K562 (cell line): ENCODE results near the gene MYRFL. TPM values are rescaled to one million over a fixed set of nuclear protein-coding genes. Genes with fewer than 3 reads are reported as not detected.

Source experiments
- ATAC-seq: fragments of 200-7000 bp; cut with Tn5 transposase; 3 replicates; pipeline ENCODE4 v1.9.1; 2020; ENCODE audit warnings: moderate library complexity
- BruUV-seq: library from RNA; stranded (reverse); fragments of 400-500 nt; replicated peaks from 2 replicates; lab custom pipeline; 2021; lab: Mats Ljungman, UMichigan
- CTCF ChIA-PET: fragments of 300-600 bp; formaldehyde crosslinking; extraction: SDS; loops from one replicate; lab custom pipeline; 2021; ENCODE audit warnings: low intra/inter-chr PET ratio; lab: Yijun Ruan, JAX
- POLR2A ChIA-PET: fragments of 300-600, 350-650 bp; sonication (Branson Sonifier 250); formaldehyde crosslinking; extraction: SDS; loops from one replicate; lab custom pipeline; 2021; ENCODE audit warnings: antibody characterized with exemption, inconsistent platforms; lab: Yijun Ruan, JAX
- DNase-seq, 4 experiments: peaks; one replicate each; pipeline versions ENCODE4 v3.0.0 to v3.0.0-alpha.2; 2011 to 2018; ENCODE audit warnings: low spot score in 3 of 4, mixed read lengths in 3 of 4; ENCODE audit errors: extremely low read depth in 1 of 4
- FAIRE-seq: peaks from 2 replicates; lab custom pipeline; 2011; peaks lifted over from hg19 to GRCh38; lab: Jason Lieb, UNC
- H2AFZ ChIP-seq: 2 replicates; pipeline ENCODE4 v1.6.0; 2011; ENCODE audit warnings: low read depth, low read length, control low read depth, inconsistent platforms
- H3K27ac ChIP-seq: fragments of 200-600 bp; 3 replicates; pipeline ENCODE4 v1.8.0; 2011; ENCODE audit warnings: low read depth, mild to moderate bottlenecking, control low read depth, inconsistent platforms, low read length, moderate library complexity, mixed read lengths; ENCODE audit errors: extremely low read depth
- H3K27me3 ChIP-seq, 2 experiments: fragments of 300-600 bp in 1 of 2; 2 replicates in 1 of 2; 3 replicates in 1 of 2; pipeline versions ENCODE4 v1.6.0 to v1.8.0; 2011; ENCODE audit warnings: inconsistent platforms in 2 of 2, low read length in 2 of 2, mild to moderate bottlenecking in 1 of 2, mixed read lengths in 1 of 2, moderate library complexity in 1 of 2; ENCODE audit not compliant: control insufficient read depth in 2 of 2, insufficient read depth in 2 of 2
- H3K36me3 ChIP-seq: fragments of 300-600 bp; 3 replicates; pipeline ENCODE4 v1.8.0; 2011; ENCODE audit warnings: mild to moderate bottlenecking, low read length, inconsistent platforms; ENCODE audit not compliant: control insufficient read depth, insufficient read depth
- H3K4me1 ChIP-seq, 2 experiments: fragments of 200-600 bp in 1 of 2; replicated peaks in 1 of 2; 2 replicates in 1 of 2; 3 replicates in 1 of 2; pipeline versions ENCODE4 v1.5.1 to v1.8.0; 2011; ENCODE audit warnings: inconsistent platforms in 2 of 2, low read length in 2 of 2, mild to moderate bottlenecking in 1 of 2, mixed read lengths in 1 of 2, moderate library complexity in 1 of 2; ENCODE audit not compliant: control insufficient read depth in 2 of 2, insufficient read depth in 2 of 2
- H3K4me2 ChIP-seq: 2 replicates; pipeline ENCODE4 v1.6.1; 2011; ENCODE audit warnings: low read length, control low read depth, inconsistent platforms, mixed read lengths; ENCODE audit not compliant: insufficient read depth
- H3K4me3 ChIP-seq: fragments of 200-600 bp; sonication (generic), shearing (Covaris generic); 2 replicates; pipeline ENCODE4 v1.5.1; 2016; ENCODE audit warnings: control low read depth, inconsistent platforms
- H3K79me2 ChIP-seq: fragments of 200-600 bp; 3 replicates; pipeline ENCODE4 v1.8.0; 2011; ENCODE audit warnings: low read length, inconsistent platforms; ENCODE audit not compliant: control insufficient read depth, insufficient read depth
- H3K9ac ChIP-seq, 2 experiments: 2 replicates each; pipeline versions ENCODE4 v1.6.0 to v1.6.1; 2011; ENCODE audit warnings: low read depth in 2 of 2, low read length in 2 of 2, control low read depth in 1 of 2, inconsistent platforms in 1 of 2, mild to moderate bottlenecking in 1 of 2, mixed read lengths in 1 of 2; ENCODE audit not compliant: insufficient read depth in 1 of 2
- H3K9me1 ChIP-seq: one replicate; pipeline ENCODE4 v1.6.0; 2011; ENCODE audit warnings: inconsistent platforms, mild to moderate bottlenecking, low read length, moderate library complexity; ENCODE audit not compliant: control insufficient read depth, insufficient read depth
- H3K9me3 ChIP-seq: replicated peaks from 2 replicates; pipeline ENCODE4 v1.5.1; 2011; ENCODE audit warnings: low read depth, low read length, inconsistent platforms; ENCODE audit not compliant: control insufficient read depth, insufficient read depth
- H4K20me1 ChIP-seq: replicated peaks from 2 replicates; pipeline ENCODE4 v1.6.1; 2011; ENCODE audit warnings: low read length, inconsistent platforms, mixed read lengths; ENCODE audit not compliant: control insufficient read depth, insufficient read depth
- C11orf30 ChIP-seq: fragments of 450-650 bp; IDR thresholded peaks from 2 replicates; pipeline ENCODE4 v1.6.1; 2016; ENCODE audit warnings: low read depth, mild to moderate bottlenecking
- CREBBP ChIP-seq: IDR thresholded peaks from one replicate; pipeline ENCODE4 v1.6.1; 2012; ENCODE audit warnings: low read depth, mild to moderate bottlenecking, control low read depth, inconsistent platforms, low read length
- CREM ChIP-seq: IDR thresholded peaks from 2 replicates; pipeline ENCODE4 v1.6.1; 2014; ENCODE audit warnings: antibody characterized with exemption, low read depth
- EZH2 ChIP-seq: IDR thresholded peaks from 2 replicates; pipeline ENCODE4 v1.6.1; 2012; ENCODE audit warnings: low read depth, mild to moderate bottlenecking, inconsistent platforms, low read length, borderline replicate concordance
- GABPA ChIP-seq: fragments of 200-800 bp; sonication (Bioruptor generic); conservative IDR thresholded peaks from 2 replicates; pipeline ENCODE4 v1.6.1; 2016; ENCODE audit warnings: low read depth, missing genetic modification characterization, missing compliant biosample characterization
- GABPB2 ChIP-seq: fragments of 250-450 bp; sonication (Bioruptor Pico); conservative IDR thresholded peaks from 2 replicates; pipeline ENCODE4 v1.5.1; 2021; ENCODE audit warnings: mild to moderate bottlenecking
- HMBOX1 ChIP-seq: sonication (generic); IDR thresholded peaks from 2 replicates; pipeline ENCODE4 v1.6.1; 2016
- KDM1A ChIP-seq, 2 experiments: fragments of 450-650 bp; IDR thresholded peaks; 2 replicates each; pipeline ENCODE4 v1.6.1; 2016; ENCODE audit warnings: mild to moderate bottlenecking in 2 of 2
- NR0B1 ChIP-seq: fragments of 450-650 bp; IDR thresholded peaks from one replicate; pipeline ENCODE4 v1.6.1; 2018; ENCODE audit warnings: mild to moderate bottlenecking, moderate library complexity; ENCODE audit not compliant: partially characterized antibody
- RBM14 ChIP-seq: fragments of 200-400 bp; formaldehyde crosslinking; IDR thresholded peaks from 2 replicates; pipeline ENCODE4 v1.6.1; 2018; ENCODE audit warnings: low read depth, mild to moderate bottlenecking, low read length, moderate library complexity, borderline replicate concordance; ENCODE audit not compliant: insufficient read depth
- SAP30 ChIP-seq: fragments of 200-600 bp; sonication (generic); IDR thresholded peaks from 2 replicates; pipeline ENCODE4 v1.6.1; 2012; ENCODE audit warnings: borderline replicate concordance, low read depth, mild to moderate bottlenecking, moderate library complexity, low read length, control low read depth, inconsistent platforms; ENCODE audit not compliant: insufficient read depth, poor library complexity, severe bottlenecking
- SREBF2 ChIP-seq: sonication (generic); formaldehyde crosslinking; IDR thresholded peaks from 2 replicates; pipeline ENCODE4 v1.4.0; 2020; ENCODE audit warnings: mild to moderate bottlenecking, missing genetic modification reagents
- SRSF1 ChIP-seq: fragments of 200-400 bp; formaldehyde crosslinking; IDR thresholded peaks from 2 replicates; pipeline ENCODE4 v1.6.1; 2017; ENCODE audit warnings: mild to moderate bottlenecking, low read depth, low read length, moderate library complexity
- TCF7L2 ChIP-seq: fragments of 150-350 bp; IDR thresholded peaks from 2 replicates; pipeline ENCODE4 v1.6.1; 2016; ENCODE audit warnings: low read depth, mild to moderate bottlenecking, low read length, moderate library complexity
- THRAP3 ChIP-seq: fragments of 450-650 bp; IDR thresholded peaks from 2 replicates; pipeline ENCODE4 v1.6.1; 2016; ENCODE audit warnings: mild to moderate bottlenecking, inconsistent platforms, borderline replicate concordance
- ZBTB1 ChIP-seq: sonication (generic); formaldehyde crosslinking; IDR thresholded peaks from 2 replicates; pipeline ENCODE4 v1.8.1; 2023; ENCODE audit warnings: missing genetic modification reagents, low read depth, mild to moderate bottlenecking, borderline replicate concordance
- WGBS: fragments of 100-300 bp; shearing (Covaris generic); methylation state at CpG from one replicate; pipeline ENCODE4 v1.1.6; 2016; ENCODE audit warnings: low coverage, mixed read lengths; ENCODE audit not compliant: insufficient coverage; ENCODE audit errors: missing lambda C conversion rate; 5-methylcytosine and 5-hydroxymethylcytosine counted together
- in situ Hi-C: fragments of 300-500 bp; cut with MboI; formaldehyde crosslinking; loops from 4 replicates; pipeline ENCODE4 v1.15.0; 2018; ENCODE audit warnings: inconsistent platforms, mixed read lengths
- intact Hi-C: fragments of 100-400 bp; cut with micrococcal nuclease; formaldehyde crosslinking; loops from 2 replicates; pipeline ENCODE4 v1.14.2; 2022
- polyA plus RNA-seq, 8 experiments: library from polyadenylated mRNA; depleted of rRNA in 4 of 8; stranded (reverse) in 5 of 8; unstranded in 3 of 8; fragments of >200 nt; fragmentation: Nextera tagmentation in 2 of 8; fragmentation: Illumina TruSeq in 1 of 8; extraction: Ambion mirVana in 2 of 8; extraction: Trizol in 1 of 8; gene quantifications; 2 replicates each; pipeline versions ENCODE4 v1.2.1 to v1.2.3, GENCODE V29; 2011 to 2014; ENCODE audit warnings: inconsistent platforms in 1 of 8, missing spikeins in 1 of 8
- total RNA-seq, 7 experiments: library from RNA; depleted of rRNA in 6 of 7; stranded (reverse); fragments of >200 nt in 6 of 7; fragmentation: Illumina TruSeq in 2 of 7; extraction: Trizol in 2 of 7; gene quantifications; 2 replicates each; pipeline versions ENCODE4 v1.2.1 to v1.2.3, GENCODE V29; 2011 to 2021; ENCODE audit warnings: low replicate concordance in 1 of 7

The MYRFL gene
- total and polyA plus RNA-seq, 9 of the 15 experiments (the other 6 are each of a cell fraction or from before 2014, with no cell fraction given): not detected

GRCh38 chr12:69843608-69844007, 18.6 kb downstream of the MYRFL start (continued):
- TF ChIP-seq SREBF2 (CRISPR knock-in tag): no peak
- TF ChIP-seq SAP30: no peak

GRCh38 chr12:69844416-69844815, 19.4 kb downstream of the MYRFL start:
- no peaks in the 10 kb centered on the region; a peak in 1 of 5 replicates for H3K27me3 ChIP-seq
- no peak overlapping the region for H3K4me3 ChIP-seq
- TF ChIP-seq KDM1A (IDR thresholded peaks at IDR 0.05): no peak
- no peak for TF ChIP-seq ZBTB1 (CRISPR knock-in tag)
- TF ChIP-seq RBM14: no peak
- no peak for TF ChIP-seq TCF7L2
- no peak for TF ChIP-seq HMBOX1
- TF ChIP-seq GABPB2 (CRISPR knock-in tag): no peak
- no peak for TF ChIP-seq GABPA
- TF ChIP-seq CREBBP: no peak
- TF ChIP-seq EZH2: no peak
- TF ChIP-seq CREM: no peak
- TF ChIP-seq THRAP3: no peak
- no peak for TF ChIP-seq C11orf30
- TF ChIP-seq NR0B1: no peak
- TF ChIP-seq SRSF1: no peak
- H3K79me2 ChIP-seq: no peaks in the 10 kb centered on the region
- no peak overlapping the region for H3K9ac ChIP-seq
- in situ Hi-C loops (no loop called here), intact Hi-C loops (no loop called here)
- ATAC-seq (no peak), FAIRE-seq (no peak), DNase-seq (no peak)
- no peaks in the 10 kb centered on the region for H3K9me1 ChIP-seq
- H3K36me3 ChIP-seq: no peaks in the 10 kb centered on the region
- no peaks in the 10 kb centered on the region for H3K9me3 ChIP-seq
- no peak overlapping the region for H3K4me2 ChIP-seq
- BruUV-seq: no TSS peak
- no peaks in the 10 kb centered on the region for H3K4me1 ChIP-seq
- no peak overlapping the region for H3K27ac ChIP-seq
- ChIA-PET CTCF (no interaction called here), POLR2A (interaction anchor here (1.0 kb wide), 1 partner anchor 25 kb away, joined by 3 read pairs; no protein-coding TSS in a partner anchor)
- no peaks in the 10 kb centered on the region for H4K20me1 ChIP-seq
- WGBS: 2% methylated on average over 7 of the region's 7 CpGs
- H2AFZ ChIP-seq: no peak overlapping the region
